HG02623 (cell line): Measurements from ENCODE around the gene SPOCD1.
"Not testable (repeated sequence)": the region's sequence is repeated elsewhere in the genome, so short reads cannot be mapped to it uniquely, and the experiment has no call there.

Experiments
- ATAC-seq: cut with Tn5 transposase; IDR thresholded peaks from one replicate; pipeline ENCODE4 v1.9.1; 2021; ENCODE audit warnings: moderate library complexity; ENCODE audit not compliant: unreplicated experiment

The SPOCD1 gene

GRCh38 chr1:31830065-31830464 is 14.2 kb upstream of the SPOCD1 start:
- no peak for ATAC-seq

- ATAC-seq: no peak
Observed at GRCh38 chr1:31828926-31829690, 13.3 kb upstream of the SPOCD1 start.

GRCh38 chr1:31828341-31828740 is 12.5 kb upstream of the SPOCD1 start:
- no peak for ATAC-seq

GRCh38 chr1:31823780-31824179 is 8.0 kb upstream of the SPOCD1 start:
- no peak for ATAC-seq

GRCh38 chr1:31822766-31823165 is 6.9 kb upstream of the SPOCD1 start:
- ATAC-seq: no peak

GRCh38 chr1:31820196-31820595 is 4.4 kb upstream of the SPOCD1 start:
- not testable (repeated sequence) for ATAC-seq

GRCh38 chr1:31818206-31818605 is 2.4 kb upstream of the SPOCD1 start:
- ATAC-seq: no peak

GRCh38 chr1:31816947-31817346 is 1.1 kb upstream of the SPOCD1 start:
- ATAC-seq: not testable (repeated sequence)

GRCh38 chr1:31816501-31816900 is 679 bp upstream of the SPOCD1 start:
- not testable (repeated sequence) for ATAC-seq

GRCh38 chr1:31815307-31815645 is 546 bp downstream of the SPOCD1 start:
- ATAC-seq: no peak

- ATAC-seq: no peak
Observed at GRCh38 chr1:31814631-31815306, 1.1 kb downstream of the SPOCD1 start.

- no peak for ATAC-seq
Observed at GRCh38 chr1:31814041-31814511, 1.7 kb downstream of the SPOCD1 start.

GRCh38 chr1:31812158-31812829 is 3.5 kb downstream of the SPOCD1 start:
- ATAC-seq: no peak

- no peak for ATAC-seq
Observed at GRCh38 chr1:31811605-31812004, 4.2 kb downstream of the SPOCD1 start.

- ATAC-seq: no peak
Observed at GRCh38 chr1:31809698-31810097, 6.1 kb downstream of the SPOCD1 start.

- ATAC-seq: no peak
Observed at GRCh38 chr1:31807273-31808048, 8.4 kb downstream of the SPOCD1 start.

- no peak for ATAC-seq
Observed at GRCh38 chr1:31805318-31805717, 10.5 kb downstream of the SPOCD1 start.

GRCh38 chr1:31804098-31804497 is 11.7 kb downstream of the SPOCD1 start:
- ATAC-seq: no peak

GRCh38 chr1:31803610-31804009 is 12.2 kb downstream of the SPOCD1 start:
- no peak for ATAC-seq

- ATAC-seq: no peak
Observed at GRCh38 chr1:31802190-31803150, 13.4 kb downstream of the SPOCD1 start.
